GM23248 (cell line): ENCODE results near the gene KISS1R. TPM values are rescaled to one million over a fixed set of nuclear protein-coding genes. Genes with fewer than 3 reads are reported as not detected.

ENCODE experiments used
- DNase-seq: peaks from one replicate; pipeline ENCODE4 v3.0.0-alpha.2; 2015
- H2AFZ ChIP-seq: fragments of 200-600 bp; sonication (generic); 2 replicates; pipeline ENCODE4 v1.6.1; 2016; ENCODE audit warnings: antibody characterized with exemption
- H3F3A ChIP-seq: fragments of 200-600 bp; sonication (generic); 2 replicates; pipeline ENCODE4 v1.6.1; 2016; ENCODE audit warnings: mild to moderate bottlenecking, antibody characterized with exemption, mixed run types; ENCODE audit not compliant: insufficient read depth
- H3K27ac ChIP-seq: fragments of 200-600 bp; sonication (generic); 2 replicates; pipeline ENCODE4 v1.5.1; 2016; ENCODE audit warnings: mild to moderate bottlenecking
- H3K27me3 ChIP-seq: fragments of 200-600 bp; sonication (generic); replicated peaks from 2 replicates; pipeline ENCODE4 v1.6.1; 2016; ENCODE audit warnings: mild to moderate bottlenecking; ENCODE audit not compliant: insufficient read depth
- H3K36me3 ChIP-seq: fragments of 200-600 bp; sonication (generic); 2 replicates; pipeline ENCODE4 v1.6.1; 2016; ENCODE audit warnings: low read depth, mild to moderate bottlenecking
- H3K4me1 ChIP-seq: fragments of 200-600 bp; sonication (generic); 2 replicates; pipeline ENCODE4 v1.6.1; 2016; ENCODE audit warnings: mild to moderate bottlenecking; ENCODE audit not compliant: insufficient read depth
- H3K4me2 ChIP-seq: fragments of 200-600 bp; sonication (generic); one replicate; pipeline ENCODE4 v1.6.1; 2016; ENCODE audit warnings: mild to moderate bottlenecking; ENCODE audit not compliant: unreplicated experiment
- H3K4me3 ChIP-seq: fragments of 200-600 bp; sonication (generic); 2 replicates; pipeline ENCODE4 v1.5.1; 2016; ENCODE audit warnings: mild to moderate bottlenecking
- H3K79me2 ChIP-seq: fragments of 200-600 bp; sonication (generic); 2 replicates; pipeline ENCODE4 v1.6.1; 2016; ENCODE audit warnings: mild to moderate bottlenecking; ENCODE audit not compliant: insufficient read depth
- H3K9ac ChIP-seq: fragments of 200-600 bp; sonication (generic); 2 replicates; pipeline ENCODE4 v1.6.1; 2016; ENCODE audit warnings: mild to moderate bottlenecking
- H3K9me2 ChIP-seq: fragments of 200-600 bp; sonication (generic); 2 replicates; pipeline ENCODE4 v1.6.1; 2016; ENCODE audit warnings: mixed run types, mild to moderate bottlenecking, moderate library complexity; ENCODE audit not compliant: insufficient read depth
- H3K9me3 ChIP-seq: fragments of 200-600 bp; sonication (generic); one replicate; pipeline ENCODE4 v1.6.1; 2017; ENCODE audit warnings: low read depth
- H4K20me1 ChIP-seq: fragments of 200-600 bp; sonication (generic); 2 replicates; pipeline ENCODE4 v1.6.0; 2016; ENCODE audit not compliant: insufficient read depth
- EZH2 ChIP-seq: fragments of 200-600 bp; sonication (generic); IDR thresholded peaks from 2 replicates; pipeline ENCODE4 v1.6.1; 2018; ENCODE audit warnings: antibody characterized with exemption, mild to moderate bottlenecking; ENCODE audit not compliant: insufficient read depth, poor library complexity, severe bottlenecking
- EZH2phosphoT487 ChIP-seq: fragments of 200-600 bp; sonication (generic); IDR thresholded peaks from 2 replicates; pipeline ENCODE4 v1.6.1; 2018; ENCODE audit warnings: antibody characterized with exemption, moderate library complexity, mild to moderate bottlenecking, low read depth; ENCODE audit not compliant: insufficient read depth
- WGBS, 2 experiments: methylation state at CpG; one replicate each; pipeline ENCODE4 v1.1.6; 2015 to 2017; ENCODE audit warnings: low lambda C conversion rate in 2 of 2, low coverage in 1 of 2; ENCODE audit errors: missing lambda C conversion rate in 2 of 2; 5-methylcytosine and 5-hydroxymethylcytosine counted together
- in situ Hi-C: fragments of 300-500 bp; cut with MboI; formaldehyde crosslinking; loops from 2 replicates; pipeline ENCODE4 v1.15.0; 2020
- polyA plus RNA-seq: library from polyadenylated mRNA; unstranded; fragments of >200 nt; fragmentation: Nextera tagmentation; extraction: Ambion mirVana; gene quantifications from 2 replicates; pipeline ENCODE4 v1.2.1, GENCODE V29; 2016
- total RNA-seq: library from RNA; depleted of rRNA; stranded (reverse); fragments of >200 nt; shearing (Covaris generic); gene quantifications from 2 replicates; pipeline ENCODE4 v1.2.3, GENCODE V29; 2014

Gene KISS1R
- total and polyA plus RNA-seq, 2 experiments from 2014 or later, result not detected

DNA sequence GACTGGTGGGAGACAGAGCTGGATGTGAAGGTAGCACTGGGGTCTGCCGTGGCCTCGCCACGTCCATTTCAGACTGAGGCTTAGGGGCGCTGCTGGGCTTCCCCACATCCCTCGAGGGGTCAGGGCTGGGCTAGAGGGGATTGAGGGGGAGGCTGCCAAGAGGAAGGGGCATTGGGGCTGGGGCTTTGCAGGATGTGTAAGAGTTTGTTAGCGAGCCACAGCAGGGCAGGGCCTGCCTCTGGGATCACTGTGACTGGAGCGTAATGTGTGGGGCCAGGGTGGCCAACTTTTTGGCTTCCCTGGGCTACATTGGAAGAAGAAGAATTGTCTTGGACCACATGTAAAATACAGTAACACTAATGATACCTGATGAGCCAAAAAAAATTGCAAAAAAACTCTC, 22.8 kb downstream of the KISS1R start:
- Histone ChIP-seq H4K20me1 (no peaks in the 10 kb centered on the region), H3K79me2 (peaks cover 100% of the 10 kb centered on the region), H3K27me3 (no peaks in the 10 kb centered on the region), H3K36me3 (no peaks in the 10 kb centered on the region; the same call in 1 of the 2 replicates), H2AFZ (no peak overlapping the region), H3K9me3 (no peaks in the 10 kb centered on the region), H3K9me2 (no peaks in the 10 kb centered on the region), H3K4me1 (peaks cover 5% of the 10 kb centered on the region; the same call in 1 of the 2 replicates), H3K4me2 (no peak overlapping the region), H3K27ac (no peak overlapping the region), H3K4me3 (no peak overlapping the region), H3F3A (no peaks in the 10 kb centered on the region), H3K9ac (no peak overlapping the region)
- no peak for DNase-seq
- 95 to 98% methylated on average over 6 to 7 of the region's 7 CpGs for WGBS, 2 experiments
- no peak for TF ChIP-seq EZH2phosphoT487
- TF ChIP-seq EZH2, result no peak
- in situ Hi-C loops, result no loop called here

DNA sequence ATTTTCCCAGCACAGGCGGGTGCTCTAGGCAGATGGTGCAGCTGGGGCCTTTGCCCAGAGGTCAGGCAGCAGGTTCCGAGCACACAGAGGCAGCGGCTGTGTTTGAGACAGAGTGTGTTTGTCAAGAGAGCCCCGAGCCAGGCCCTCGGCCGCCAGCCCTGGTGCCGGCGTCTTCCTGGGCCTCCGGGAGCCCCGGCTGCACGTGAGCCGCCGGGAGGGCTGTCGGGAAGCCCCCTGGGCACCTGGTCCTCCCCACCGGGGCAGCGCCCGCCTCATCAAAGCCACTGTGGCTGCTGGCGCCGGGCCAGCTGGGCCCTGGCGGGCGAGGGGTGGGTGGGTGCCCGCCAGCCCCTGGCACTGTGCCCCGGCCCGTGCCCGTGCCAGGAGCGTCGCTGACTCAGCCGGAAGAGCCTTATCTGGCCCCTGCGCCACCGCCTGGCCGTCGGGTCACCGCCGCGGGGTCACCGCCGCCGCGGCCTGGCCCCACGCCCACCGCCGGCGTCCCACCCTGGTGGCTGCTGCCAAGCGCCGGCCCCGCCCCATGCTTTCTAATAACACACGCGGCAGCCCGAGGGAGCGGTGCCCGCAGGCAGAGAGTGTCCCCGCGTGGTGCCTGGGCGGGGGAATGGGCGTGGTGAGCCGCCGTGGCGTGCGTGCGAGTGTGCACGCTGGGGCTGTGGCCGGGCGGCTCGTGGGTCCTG, 23.6 kb downstream of the KISS1R start:
- H3K27ac ChIP-seq, result no peak overlapping the region
- no peak overlapping the region for H3K4me2 ChIP-seq
- peaks cover 100% of the 10 kb centered on the region for H3K79me2 ChIP-seq
- TF ChIP-seq EZH2 (no peak), EZH2phosphoT487 (no peak)
- no peaks in the 10 kb centered on the region for H3K9me3 ChIP-seq
- H3K36me3 ChIP-seq, result no peaks in the 10 kb centered on the region; the same call in 1 of the 2 replicates
- in situ Hi-C loops, result no loop called here
- no peaks in the 10 kb centered on the region for H3K9me2 ChIP-seq
- H4K20me1 ChIP-seq, result no peaks in the 10 kb centered on the region
- no peak overlapping the region for H2AFZ ChIP-seq
- H3K4me1 ChIP-seq, result no peaks in the 10 kb centered on the region
- WGBS, 2 experiments, result 86 to 88% methylated on average over 19 to 60 of the region's 64 CpGs
- H3K9ac ChIP-seq, result no peak overlapping the region
- H3F3A ChIP-seq, result no peaks in the 10 kb centered on the region
- H3K4me3 ChIP-seq, result no peak overlapping the region
- H3K27me3 ChIP-seq, result no peaks in the 10 kb centered on the region
- DNase-seq, result no peak

DNA sequence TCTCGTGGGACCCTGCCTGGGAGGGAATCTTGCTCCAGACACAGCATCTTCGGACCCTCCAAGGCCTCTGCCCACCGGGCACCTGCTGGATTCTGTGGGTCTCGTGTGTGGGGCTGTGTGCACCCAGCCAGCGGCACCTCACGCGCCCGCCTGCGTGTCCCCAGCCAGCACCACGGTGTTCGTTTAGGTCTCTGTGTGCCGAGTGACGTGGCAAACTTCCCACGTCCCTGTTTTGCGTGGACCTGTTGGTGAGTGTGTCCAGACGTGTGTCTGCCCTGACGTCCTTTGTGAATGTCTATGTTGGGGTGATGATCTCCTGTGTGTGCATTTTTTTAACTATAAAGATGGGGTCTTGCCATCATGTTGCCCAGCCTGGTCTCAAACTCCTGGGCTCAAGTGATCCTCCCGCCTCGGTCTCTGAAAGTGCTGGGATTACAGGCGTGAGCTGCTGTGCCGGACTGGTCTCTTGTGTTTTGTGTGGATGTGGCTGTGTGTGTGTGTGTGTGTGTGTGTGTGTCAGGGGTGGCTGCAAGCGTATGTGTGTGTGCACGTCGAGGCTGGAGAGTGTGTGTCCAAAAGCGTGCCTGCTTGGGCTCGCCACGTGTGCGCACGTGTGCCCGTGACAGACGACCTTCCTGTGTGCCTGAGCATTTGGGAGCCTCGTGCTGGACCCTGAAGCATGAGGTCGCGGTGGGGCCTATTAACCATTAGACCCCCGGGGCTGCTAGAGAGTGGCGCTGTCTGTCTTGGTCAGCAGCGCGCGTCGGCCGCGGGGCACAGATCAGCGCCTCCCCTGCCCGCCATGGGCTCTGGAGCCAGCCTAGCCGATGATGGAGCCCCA, 24.4 kb downstream of the KISS1R start:
- H4K20me1 ChIP-seq, result no peaks in the 10 kb centered on the region
- TF ChIP-seq EZH2 (no peak), EZH2phosphoT487 (no peak)
- no peak overlapping the region for H3K4me3 ChIP-seq
- no peak for DNase-seq
- H3K4me2 ChIP-seq, result no peak overlapping the region
- no peak overlapping the region for H2AFZ ChIP-seq
- no peaks in the 10 kb centered on the region for H3K9me2 ChIP-seq
- no peaks in the 10 kb centered on the region for H3K9me3 ChIP-seq
- H3K9ac ChIP-seq, result no peak overlapping the region
- no peak overlapping the region for H3K27ac ChIP-seq
- no peaks in the 10 kb centered on the region for H3K27me3 ChIP-seq
- H3K79me2 ChIP-seq, result peaks cover 100% of the 10 kb centered on the region
- no peaks in the 10 kb centered on the region for H3K4me1 ChIP-seq
- in situ Hi-C loops, result no loop called here
- H3F3A ChIP-seq, result no peaks in the 10 kb centered on the region
- WGBS, 2 experiments, result 93 to 95% methylated on average over 43 to 45 of the region's 45 CpGs
- no peaks in the 10 kb centered on the region; the same call in 1 of the 2 replicates for H3K36me3 ChIP-seq

DNA sequence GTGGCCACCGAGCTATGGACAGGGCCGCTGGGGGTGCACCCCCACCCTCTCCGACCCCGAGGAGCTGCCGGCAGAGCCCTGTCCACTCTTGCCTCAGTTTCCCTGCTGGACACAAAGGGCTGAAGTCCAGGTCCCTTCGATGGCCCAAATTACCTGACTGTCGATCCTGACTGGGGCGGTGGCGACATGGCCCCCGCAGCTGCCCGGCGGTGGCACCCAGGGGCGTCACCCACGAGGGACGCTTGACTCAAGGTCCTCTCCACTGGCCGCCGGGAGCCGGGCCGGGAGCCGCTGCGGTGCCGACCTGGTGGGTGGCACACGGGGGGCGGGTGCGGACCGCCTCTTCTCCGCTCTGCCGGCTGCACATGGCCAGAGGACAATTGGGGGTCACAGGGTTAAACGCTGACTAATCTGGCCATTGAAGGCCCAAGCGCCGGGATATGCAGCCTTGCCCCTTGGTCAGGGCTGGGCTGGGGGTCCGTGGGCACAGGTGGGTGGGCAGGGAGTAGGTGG, 25.1 kb downstream of the KISS1R start:
- H2AFZ ChIP-seq, result no peak overlapping the region
- H3K9me2 ChIP-seq, result no peaks in the 10 kb centered on the region
- no peak for DNase-seq
- no peaks in the 10 kb centered on the region; the same call in 1 of the 2 replicates for H3K36me3 ChIP-seq
- H3K9ac ChIP-seq, result no peak overlapping the region
- H3K79me2 ChIP-seq, result peaks cover 100% of the 10 kb centered on the region
- 97% methylated on average over 31 of the region's 32 CpGs for WGBS, 2 experiments
- no peaks in the 10 kb centered on the region for H3K4me1 ChIP-seq
- TF ChIP-seq EZH2, result no peak
- no peak for TF ChIP-seq EZH2phosphoT487
- no peak overlapping the region for H3K4me3 ChIP-seq
- H3K9me3 ChIP-seq, result no peaks in the 10 kb centered on the region
- H3K4me2 ChIP-seq, result no peak overlapping the region
- no peak overlapping the region for H3K27ac ChIP-seq
- no peaks in the 10 kb centered on the region for H3K27me3 ChIP-seq
- H4K20me1 ChIP-seq, result no peaks in the 10 kb centered on the region
- in situ Hi-C loops, result no loop called here
- H3F3A ChIP-seq, result no peaks in the 10 kb centered on the region
